PFSK-1 (cell line): ENCODE results near the gene GLYATL3.

Source experiments
- FOXP2 ChIP-seq: optimal IDR thresholded peaks from 2 replicates; pipeline ENCODE3; 2011; ENCODE audit warnings: borderline replicate concordance, control low read depth, inconsistent platforms; ENCODE audit not compliant: insufficient read depth; ENCODE audit errors: extremely low read length, extremely low read depth
- POLR2AphosphoS5 ChIP-seq: IDR thresholded peaks from 2 replicates; pipeline ENCODE4 v1.6.1; 2012; ENCODE audit warnings: low read depth, mild to moderate bottlenecking, control low read depth, low read length, moderate library complexity
- REST ChIP-seq, 2 experiments: IDR thresholded peaks; 2 replicates each; pipeline versions ENCODE4 v1.6.1 to v1.8.0; 2011 to 2012; ENCODE audit warnings: low read depth in 2 of 2, low read length in 2 of 2, control low read depth in 1 of 2, inconsistent platforms in 1 of 2, mild to moderate bottlenecking in 1 of 2, moderate library complexity in 1 of 2; ENCODE audit not compliant: insufficient read depth in 1 of 2
- SIN3A ChIP-seq: IDR thresholded peaks from 2 replicates; pipeline ENCODE4 v1.6.1; 2012; ENCODE audit warnings: mild to moderate bottlenecking, low read length, moderate library complexity, borderline replicate concordance; ENCODE audit not compliant: insufficient read depth
- TAF1 ChIP-seq: IDR thresholded peaks from 2 replicates; pipeline ENCODE4 v1.6.1; 2012; ENCODE audit warnings: low read length, control low read depth, borderline replicate concordance; ENCODE audit not compliant: insufficient read depth

The GLYATL3 gene

GRCh38 chr6:49462599-49462926, 37.2 kb upstream of the GLYATL3 start:
- TF ChIP-seq POLR2AphosphoS5 = no peak
- TF ChIP-seq TAF1 = no peak
- no peak for TF ChIP-seq SIN3A
- no peak for TF ChIP-seq REST (IDR thresholded peaks at IDR 0.05; ENCODE audit: insufficient read depth in 1 of 2, low read depth in 2 of 2, low read length in 2 of 2)
- no peak for TF ChIP-seq FOXP2

- TF ChIP-seq FOXP2 (peak; percentile 85), POLR2AphosphoS5 (peak; percentile 96), SIN3A (peak; percentile 99), REST (IDR thresholded peaks at IDR 0.05; ENCODE audit: insufficient read depth in 1 of 2, low read depth in 2 of 2, low read length in 2 of 2) (peak in 1 of 2 experiments; percentile 70; a peak in 1 of 4 replicates), TAF1 (peak; percentile 79; the same call in 1 of the 2 replicates)
Measured at GRCh38 chr6:49462927-49463611, 36.7 kb upstream of the GLYATL3 start, which contains the start of the genes CENPQ and MMUT. TSS of gene CENPQ (plus strand) at chr6:49463370. CDS start at chr6:49470177, 6,807 bp downstream. TSS of gene MMUT (minus strand) at chr6:49463253. CDS start at chr6:49459466, 3,787 bp downstream.

- TF ChIP-seq SIN3A (no peak), POLR2AphosphoS5 (no peak), REST (IDR thresholded peaks at IDR 0.05; ENCODE audit: insufficient read depth in 1 of 2, low read depth in 2 of 2, low read length in 2 of 2) (no peak), FOXP2 (no peak)
Measured at GRCh38 chr6:49463612-49463967, 36.1 kb upstream of the GLYATL3 start.

- TF ChIP-seq POLR2AphosphoS5 (no peak), REST (IDR thresholded peaks at IDR 0.05; ENCODE audit: insufficient read depth in 1 of 2, low read depth in 2 of 2, low read length in 2 of 2) (no peak), FOXP2 (no peak), SIN3A (no peak), TAF1 (no peak)
Measured at GRCh38 chr6:49464691-49465090, 35.0 kb upstream of the GLYATL3 start.
